GM21737 (cell line): Measurements from ENCODE around the gene ZMIZ1.

ENCODE experiments used
- ATAC-seq: cut with Tn5 transposase; IDR thresholded peaks from one replicate; pipeline ENCODE4 v1.9.1; 2021; ENCODE audit warnings: mild to moderate bottlenecking, moderate library complexity; ENCODE audit not compliant: unreplicated experiment

The ZMIZ1 gene

GRCh38 chr10:79115302-79115701 is 46.5 kb downstream of the ZMIZ1 start:
- ATAC-seq = no peak

DNA sequence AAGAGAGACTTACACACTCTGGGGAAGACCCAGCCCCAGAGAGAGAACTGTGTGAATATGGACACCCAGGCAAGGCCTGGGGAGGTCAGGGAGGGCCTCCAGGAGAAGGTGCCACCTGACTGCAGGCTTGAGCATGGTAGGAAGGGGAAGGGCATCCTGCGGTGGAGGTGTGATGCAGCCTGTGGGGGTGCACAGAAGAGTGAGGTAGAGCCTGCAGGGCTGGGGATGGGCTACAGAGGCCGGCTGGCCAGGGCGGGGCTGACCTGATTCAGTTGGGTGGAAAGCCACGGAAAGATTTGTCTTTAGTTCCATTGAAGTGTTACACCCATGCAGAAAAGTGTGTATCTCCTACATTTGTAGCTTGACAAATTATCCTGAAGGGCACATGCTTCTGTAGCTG is 47.6 kb downstream of the ZMIZ1 start:
- peak; percentile 20 for ATAC-seq

- peak; percentile 71 for ATAC-seq
Observed at GRCh38 chr10:79116801-79117723, 48.3 kb downstream of the ZMIZ1 start.

DNA sequence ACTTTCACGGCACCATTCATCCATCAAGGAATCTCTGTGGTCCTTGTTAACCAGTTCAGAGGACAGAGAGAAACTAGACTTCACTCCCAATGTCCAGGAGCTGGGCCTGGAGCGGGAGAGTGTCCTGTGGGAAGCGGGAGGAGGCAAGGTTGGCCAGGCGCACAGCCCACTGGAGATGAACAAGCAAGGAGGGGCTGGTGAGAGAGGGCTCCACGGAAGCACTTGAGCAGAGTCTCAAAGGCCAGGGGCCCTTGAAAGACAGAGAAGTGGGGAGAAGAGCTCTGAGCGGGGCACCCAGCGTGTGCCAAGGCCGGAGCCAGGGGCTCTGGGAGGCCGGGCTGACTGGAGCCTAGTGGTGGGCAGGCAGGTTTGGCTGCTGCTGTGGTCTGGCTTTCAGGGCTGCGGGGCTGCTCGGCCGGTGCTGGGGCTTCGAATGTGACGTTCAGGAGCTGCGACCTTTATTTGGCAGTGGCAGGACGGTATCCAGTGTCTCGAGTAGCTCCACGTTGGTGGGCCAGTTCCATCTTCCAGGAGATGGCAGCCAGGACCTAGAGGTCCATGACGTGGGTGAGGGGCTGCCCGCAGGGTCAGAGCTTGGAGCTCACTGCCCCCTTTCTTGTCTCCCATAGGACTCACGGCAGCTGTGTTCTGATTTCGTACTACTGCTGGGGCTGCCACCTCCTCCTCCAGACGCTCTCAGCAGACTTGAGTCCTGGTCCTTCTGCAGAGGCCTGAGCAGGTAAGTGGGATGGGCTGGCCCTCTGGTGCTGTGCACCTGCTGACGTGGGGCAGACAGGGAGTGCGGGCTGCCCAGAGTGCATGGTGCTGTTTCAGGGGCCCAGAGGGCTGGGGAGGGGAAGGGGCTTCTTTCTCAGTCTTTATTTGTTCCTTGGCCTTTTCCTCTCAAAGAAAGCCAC is 49.8 kb downstream of the ZMIZ1 start:
- ATAC-seq = no peak

- ATAC-seq = no peak
Observed at GRCh38 chr10:79119306-79119705, 50.5 kb downstream of the ZMIZ1 start.

DNA sequence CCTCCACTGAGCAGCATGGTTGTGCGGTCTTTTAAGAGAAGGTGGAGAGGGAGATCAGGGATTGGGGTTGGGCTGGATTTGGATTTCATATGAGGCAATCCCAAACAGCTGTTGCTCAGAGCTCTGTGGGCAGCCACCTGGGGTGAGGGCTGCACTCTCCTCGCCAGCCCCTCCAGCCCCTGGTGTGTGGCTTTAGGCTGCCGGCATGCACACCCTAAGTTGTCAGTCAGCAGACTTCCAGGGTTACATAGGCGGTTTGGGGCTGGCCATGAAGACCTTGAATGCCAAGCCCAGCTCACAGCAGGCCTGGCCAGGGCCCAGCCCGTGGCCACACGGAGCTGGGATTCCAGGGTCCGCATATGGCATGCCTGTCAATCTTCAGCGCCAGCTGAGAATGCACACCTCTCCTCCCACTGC is 54.8 kb downstream of the ZMIZ1 start:
- no peak for ATAC-seq

GRCh38 chr10:79124066-79124465 is 55.3 kb downstream of the ZMIZ1 start:
- ATAC-seq = no peak

DNA sequence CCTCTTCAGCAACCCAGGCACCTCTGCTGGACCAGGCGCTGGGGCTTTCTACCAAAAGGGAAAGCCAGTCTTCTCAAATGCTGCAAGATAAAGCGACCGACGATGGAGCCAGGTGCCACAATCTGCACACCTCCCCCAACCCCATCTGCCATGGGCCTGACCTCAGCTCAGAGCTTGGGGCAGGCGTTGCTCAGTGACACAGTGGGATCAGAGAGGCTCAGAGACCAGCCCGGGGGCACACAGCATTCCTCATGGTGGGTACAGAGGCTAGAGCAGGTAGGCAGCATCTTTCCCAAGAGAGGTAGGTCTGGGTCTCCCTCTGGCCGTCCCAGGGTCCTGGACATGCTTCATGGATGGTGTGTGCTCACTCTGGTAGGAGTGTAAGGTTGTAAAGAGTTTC is 56.3 kb downstream of the ZMIZ1 start:
- no peak for ATAC-seq

DNA sequence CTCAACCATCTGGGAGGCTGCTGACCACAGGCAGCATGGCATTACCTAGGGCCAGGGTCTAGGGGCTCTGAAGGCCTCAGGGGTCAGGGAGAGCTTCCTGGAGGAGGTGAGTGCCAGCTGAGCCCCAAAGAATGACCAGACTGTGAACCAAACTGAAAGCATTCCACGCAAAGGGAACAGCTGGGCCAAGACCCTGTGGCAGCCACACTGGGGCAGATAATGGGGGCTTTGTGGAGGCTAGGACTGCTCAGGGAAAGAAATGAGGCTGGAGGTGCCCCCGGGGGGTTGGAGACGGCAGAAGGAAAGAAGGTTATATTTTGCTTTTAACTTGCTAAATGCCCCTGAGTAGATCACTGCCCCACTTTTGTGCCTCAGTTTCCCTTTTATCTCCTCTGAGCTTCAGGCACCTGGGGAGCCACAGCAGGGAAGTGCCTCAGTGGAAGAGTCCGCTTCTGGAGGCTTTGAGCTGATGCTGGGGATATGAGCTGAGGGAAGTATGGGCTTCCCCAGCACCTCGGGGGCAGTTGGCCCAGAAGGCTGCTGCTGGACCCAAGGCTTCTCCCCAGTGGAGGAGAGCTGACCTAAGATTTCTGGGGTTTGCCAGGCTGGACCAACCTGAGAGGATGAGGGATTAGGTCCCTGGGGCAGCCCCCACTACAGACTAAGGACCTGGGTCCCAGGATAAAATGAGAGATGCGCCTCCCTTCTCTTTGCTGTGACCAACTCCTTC is 57.8 kb downstream of the ZMIZ1 start:
- no peak for ATAC-seq

DNA sequence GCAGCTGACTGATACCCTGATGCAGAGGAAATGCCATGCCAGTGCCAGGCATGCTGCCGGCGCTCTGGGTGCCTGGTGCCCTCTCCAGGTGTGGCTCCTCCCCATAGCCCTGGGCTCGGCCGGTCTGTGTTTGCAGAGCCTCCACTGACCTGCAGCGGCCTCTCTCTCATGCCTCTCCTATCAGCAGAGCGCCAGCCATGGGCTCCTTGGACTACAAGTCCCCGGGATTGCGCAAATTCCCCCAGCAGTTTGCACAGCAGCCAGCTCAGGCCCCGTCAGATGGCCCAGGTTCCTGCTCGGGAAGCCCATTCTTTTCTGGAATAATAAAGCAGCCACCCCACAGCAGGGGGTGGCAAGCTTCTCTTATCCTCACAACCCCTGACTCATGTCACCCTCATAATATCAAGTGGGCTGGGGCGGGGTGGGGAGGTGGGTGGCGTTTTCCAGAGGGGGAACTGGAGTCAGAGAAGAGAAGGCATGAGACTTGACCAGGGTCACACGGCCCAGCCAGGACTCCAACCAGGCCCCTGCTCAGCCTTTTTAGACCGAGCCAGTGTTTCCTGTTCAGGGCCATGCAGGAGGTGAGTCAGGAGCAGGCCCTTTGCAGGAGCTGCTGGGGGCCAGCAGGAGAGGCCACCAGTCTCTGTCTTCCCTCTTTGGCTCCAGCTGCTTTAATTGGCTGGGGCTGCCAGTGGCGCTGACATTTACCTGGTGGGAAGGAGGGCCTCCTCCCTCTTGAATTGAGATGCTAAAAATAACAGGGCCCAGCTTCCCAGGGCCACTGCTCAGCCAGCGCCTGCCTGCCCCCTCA is 58.6 kb downstream of the ZMIZ1 start:
- ATAC-seq = no peak

DNA sequence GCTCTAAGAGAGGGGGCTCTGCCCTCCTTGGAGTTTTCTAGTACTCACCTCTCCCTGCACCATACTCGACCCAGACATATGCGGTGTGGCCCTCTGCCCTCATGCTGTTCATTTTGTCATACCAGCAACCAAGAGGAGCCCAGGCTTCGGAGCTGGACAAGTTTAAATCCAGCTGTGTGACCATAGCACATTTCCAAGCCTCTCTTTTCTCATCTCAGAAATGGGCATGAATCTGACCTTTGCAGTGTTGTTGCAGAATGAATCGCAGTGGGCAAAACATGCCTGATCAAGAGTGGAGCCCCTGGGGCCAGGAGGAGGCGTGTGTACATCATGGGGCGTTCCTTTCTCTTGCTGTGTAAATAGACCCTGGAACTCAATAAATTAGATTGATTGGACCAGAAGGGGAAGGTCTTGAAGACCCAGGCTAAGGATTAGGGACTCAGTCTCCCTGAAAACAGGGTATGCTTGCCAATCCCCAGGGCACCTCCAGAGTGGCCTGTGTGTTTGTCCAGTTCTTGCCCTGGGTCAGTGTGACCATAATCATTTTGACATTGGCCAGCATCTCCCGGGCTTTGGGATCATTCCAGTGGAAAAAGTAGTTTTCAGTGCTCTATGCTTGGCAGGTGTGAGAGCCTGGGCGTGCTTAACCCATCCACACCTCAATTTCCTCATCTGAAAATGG is 59.6 kb downstream of the ZMIZ1 start:
- ATAC-seq = no peak

- no peak for ATAC-seq
Observed at GRCh38 chr10:79128923-79129305, 60.1 kb downstream of the ZMIZ1 start.

DNA sequence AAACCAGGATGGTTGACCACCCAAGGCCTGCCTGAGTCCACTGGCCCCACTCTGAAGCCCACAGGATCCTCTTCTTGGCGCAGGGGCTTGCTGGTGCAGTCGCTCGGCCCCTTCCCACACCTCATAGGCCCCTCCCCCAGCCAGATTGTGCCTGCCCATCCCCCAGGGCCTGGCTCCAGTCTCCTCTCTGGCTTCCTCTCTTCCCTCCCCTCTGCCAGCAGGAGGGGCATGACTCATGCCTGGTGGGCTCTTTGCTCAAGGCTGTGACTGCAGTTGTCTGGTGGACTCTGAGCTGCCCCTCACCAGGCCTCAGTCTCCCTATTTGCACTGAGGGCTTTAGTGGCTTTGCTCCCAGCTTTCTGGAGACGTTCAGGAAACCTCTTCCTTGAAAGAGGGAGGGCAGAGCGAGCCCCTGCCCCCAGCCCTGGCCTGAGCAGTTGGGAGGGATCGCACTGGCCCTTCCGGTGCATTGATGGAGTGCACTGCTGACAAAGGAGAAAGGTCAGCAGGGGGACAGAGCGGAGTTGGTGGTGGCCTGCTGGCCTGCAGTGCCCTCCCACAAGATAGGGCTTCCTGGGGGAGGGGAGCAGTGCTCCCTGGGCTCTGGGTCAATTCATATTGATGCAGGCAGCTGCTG is 60.7 kb downstream of the ZMIZ1 start:
- no peak for ATAC-seq

GRCh38 chr10:79130255-79130654 is 61.5 kb downstream of the ZMIZ1 start:
- no peak for ATAC-seq

DNA sequence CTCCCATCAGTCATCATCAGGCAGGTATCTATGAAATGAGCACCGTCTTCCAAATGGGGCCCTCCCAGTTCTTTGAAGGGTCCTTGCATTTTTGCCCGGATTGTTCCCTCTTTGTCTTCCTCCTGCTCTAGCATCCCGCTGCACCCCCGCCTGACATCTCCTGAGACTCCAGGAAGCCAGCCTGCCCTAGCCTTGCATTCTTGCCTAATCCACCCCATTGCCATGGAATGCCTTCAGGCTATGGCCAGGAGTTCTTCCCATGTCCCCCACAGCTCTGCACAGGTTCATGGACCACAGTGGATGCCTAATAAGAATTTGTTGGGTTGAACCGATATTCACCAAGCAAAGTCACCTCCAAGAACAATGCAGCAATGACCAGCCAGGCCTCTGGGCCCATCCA is 62.1 kb downstream of the ZMIZ1 start:
- no peak for ATAC-seq

GRCh38 chr10:79131836-79132631 is 63.3 kb downstream of the ZMIZ1 start:
- ATAC-seq = no peak

- no peak for ATAC-seq
Observed at GRCh38 chr10:79132681-79133381, 64.1 kb downstream of the ZMIZ1 start.

GRCh38 chr10:79133416-79133815 is 64.7 kb downstream of the ZMIZ1 start:
- no peak for ATAC-seq
